Measurements from ENCODE around the gene PDE6C.
A peak's percentile ranks its signal among the peaks of the same experiment; 100 is the strongest.

The PDE6C gene

GRCh38 chr10:93595378-93596161, 16.8 kb upstream of the PDE6C start:
- no peak for DNase-seq

DNA sequence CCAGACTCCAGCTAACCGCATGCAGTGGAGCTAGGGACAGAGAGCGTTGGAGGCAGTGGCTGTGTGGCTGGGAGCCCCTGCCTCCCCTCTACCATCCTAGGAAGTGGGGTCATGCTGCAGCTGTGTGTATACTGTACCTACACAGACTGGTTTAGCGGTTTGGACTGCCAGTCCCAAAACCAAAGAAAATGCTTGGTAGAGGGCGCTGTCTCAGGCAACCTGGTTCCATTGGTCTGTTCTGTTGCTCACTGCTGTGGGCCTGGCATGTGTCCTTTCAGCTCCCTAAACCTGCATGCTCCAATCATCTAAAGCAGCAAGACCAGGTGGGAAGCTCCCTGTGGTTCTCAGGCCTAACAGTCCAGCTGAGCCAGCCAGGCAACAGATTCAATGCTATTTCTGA, 15.8 kb upstream of the PDE6C start:
- DNase-seq, result no peak

GRCh38 chr10:93597075-93597599, 15.2 kb upstream of the PDE6C start:
- no peak for DNase-seq

DNA sequence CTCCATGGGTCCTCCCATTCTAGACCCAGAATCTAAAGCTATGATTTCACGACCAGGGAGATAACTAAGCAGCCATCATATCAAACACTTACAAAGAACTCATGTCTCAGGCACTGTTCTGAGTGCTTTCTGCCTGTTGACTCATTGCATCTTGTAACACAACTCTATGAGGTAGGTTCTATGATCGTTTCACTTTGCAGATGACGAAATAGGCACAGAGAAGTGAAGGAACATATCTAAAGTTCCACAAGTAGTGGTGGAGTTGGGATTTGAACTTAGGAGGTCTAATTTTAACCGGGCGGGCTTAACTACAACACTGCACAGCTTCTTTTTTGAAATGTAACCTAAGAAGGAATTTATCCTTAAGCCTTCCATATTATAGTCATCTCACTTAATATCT, 14.2 kb upstream of the PDE6C start:
- no peak for DNase-seq

DNA sequence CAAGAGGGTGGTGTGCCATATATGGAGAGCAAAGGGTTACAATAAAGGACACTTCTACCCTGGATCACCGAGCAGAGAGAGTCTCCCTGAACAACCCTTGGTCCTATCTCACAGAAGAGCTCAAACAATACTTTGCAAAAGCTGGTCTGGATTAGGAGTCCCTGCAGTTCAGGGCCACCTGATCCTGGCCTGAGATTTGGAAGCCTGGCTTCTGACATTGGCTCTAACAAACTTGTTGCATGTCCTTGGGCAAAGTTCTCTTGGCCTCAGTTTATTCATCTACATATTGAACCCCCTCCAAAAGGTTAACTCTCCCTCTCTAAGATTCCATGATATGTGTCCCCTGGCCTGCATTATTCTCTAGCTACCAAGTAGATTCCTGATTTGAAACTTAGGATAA, 13.0 kb upstream of the PDE6C start:
- DNase-seq, result no peak

GRCh38 chr10:93599778-93600177, 12.6 kb upstream of the PDE6C start:
- no peak for DNase-seq

DNA sequence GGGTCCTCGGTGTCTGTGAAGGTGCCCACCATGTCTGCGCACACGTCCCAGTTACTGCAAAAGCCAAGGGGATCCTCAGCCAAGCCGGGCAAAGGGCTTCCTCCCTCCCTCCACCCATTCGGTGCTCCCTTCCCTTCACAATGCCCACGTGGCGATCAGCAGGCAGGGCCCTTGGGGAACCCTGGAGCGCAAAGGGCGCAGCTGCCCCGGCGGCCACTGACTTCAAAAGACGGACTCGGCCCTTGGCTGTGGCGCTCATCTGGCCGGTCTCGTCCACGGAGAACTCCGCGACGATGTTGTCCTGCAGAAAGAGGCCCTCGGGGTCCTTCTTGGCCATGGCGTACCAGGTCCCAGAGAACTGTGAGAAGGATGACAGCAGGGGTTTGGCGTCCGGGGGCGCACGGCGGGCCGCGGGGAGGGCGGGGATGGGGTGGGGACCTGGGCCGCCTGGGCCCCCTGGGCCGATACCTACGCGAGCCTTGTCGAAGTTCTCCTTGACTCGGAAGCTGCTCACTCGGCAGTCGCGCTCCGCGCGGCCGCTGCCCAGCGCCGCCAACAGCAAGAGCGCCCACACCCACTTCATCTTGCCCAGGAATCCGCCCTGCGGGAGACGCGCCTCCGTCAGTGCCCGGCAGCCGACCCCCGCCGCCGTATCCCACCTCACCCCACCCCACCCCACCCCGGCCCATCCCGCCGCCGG, 11.7 kb upstream of the PDE6C start:
- no peak for DNase-seq

- no peak for DNase-seq
These were observed 11.1 kb upstream of the PDE6C start, which contains the start of gene RBP4 for GRCh38 chr10:93601146-93601773. RBP4 (minus strand) TSS chr10:93601235; CDS start chr10:93601028, 207 bp downstream.

- no peak for DNase-seq
These were observed 10.6 kb upstream of the PDE6C start for GRCh38 chr10:93601774-93602162.

GRCh38 chr10:93603023-93603422, 9.3 kb upstream of the PDE6C start:
- no peak for DNase-seq

- DNase-seq, result peak in 1 of 2 experiments; percentile 12
These were observed 8.2 kb upstream of the PDE6C start for GRCh38 chr10:93604146-93604545.

GRCh38 chr10:93608421-93608820, 3.9 kb upstream of the PDE6C start:
- no peak for DNase-seq

- no peak for DNase-seq
These were observed 789 bp downstream of the PDE6C start for GRCh38 chr10:93613126-93613525.

DNA sequence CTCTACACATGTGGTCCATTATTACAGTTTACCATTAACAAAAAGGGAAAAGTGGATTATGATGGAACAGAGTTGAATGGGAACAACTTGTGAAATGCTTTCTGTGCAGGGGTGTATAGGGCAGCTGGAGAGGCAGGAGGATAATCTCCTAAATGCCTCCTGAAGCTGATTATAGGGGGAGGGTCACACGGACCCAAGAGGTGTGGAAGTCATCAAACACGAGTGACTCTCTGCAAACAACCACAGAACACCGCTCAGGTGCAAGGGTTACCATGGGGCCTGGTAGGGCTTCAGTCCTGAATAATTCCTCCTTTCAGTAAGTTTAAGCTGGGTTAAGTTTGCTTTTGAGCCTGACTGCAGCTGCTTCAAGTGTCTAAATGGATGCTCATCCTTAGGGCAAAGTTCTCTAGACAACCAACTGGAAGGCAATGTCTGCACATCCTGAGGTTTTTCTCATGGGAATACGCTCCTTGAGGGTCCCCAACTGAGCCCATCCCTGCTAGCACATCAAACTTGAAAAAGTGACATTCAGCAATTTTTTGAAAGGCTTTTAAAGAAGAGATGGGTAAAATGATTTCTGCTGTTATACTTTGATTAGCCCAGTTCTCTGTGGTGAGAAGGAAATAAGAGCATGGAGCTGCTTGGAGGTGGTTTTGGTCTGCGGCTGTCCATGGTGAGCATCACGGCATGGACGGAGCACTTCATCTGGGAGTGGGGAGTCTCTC, 1.9 kb downstream of the PDE6C start:
- no peak for DNase-seq

- peak in 1 of 2 experiments; percentile 20 for DNase-seq
These were observed 3.4 kb downstream of the PDE6C start for GRCh38 chr10:93615576-93616235.

GRCh38 chr10:93620925-93621324, 8.6 kb downstream of the PDE6C start:
- DNase-seq, result no peak

DNA sequence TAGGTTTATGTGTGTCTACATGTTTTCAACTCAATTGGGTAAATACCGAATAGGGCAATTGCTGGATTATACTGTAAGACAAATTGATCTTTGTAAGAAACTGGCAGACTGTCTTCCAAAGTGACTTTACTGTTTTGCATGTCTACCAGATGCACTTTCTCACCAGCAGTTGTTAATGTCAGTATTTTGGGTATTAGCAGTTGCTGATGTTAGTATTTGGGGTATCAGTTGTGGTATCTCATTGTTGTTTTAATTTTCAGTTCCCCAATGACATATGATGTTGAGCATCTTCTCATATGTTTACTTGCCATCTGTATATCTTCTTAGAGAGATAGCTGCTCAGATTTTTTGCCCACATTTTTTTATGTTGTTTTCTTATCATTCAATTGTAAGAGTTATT, 10.6 kb downstream of the PDE6C start:
- DNase-seq, result no peak

DNA sequence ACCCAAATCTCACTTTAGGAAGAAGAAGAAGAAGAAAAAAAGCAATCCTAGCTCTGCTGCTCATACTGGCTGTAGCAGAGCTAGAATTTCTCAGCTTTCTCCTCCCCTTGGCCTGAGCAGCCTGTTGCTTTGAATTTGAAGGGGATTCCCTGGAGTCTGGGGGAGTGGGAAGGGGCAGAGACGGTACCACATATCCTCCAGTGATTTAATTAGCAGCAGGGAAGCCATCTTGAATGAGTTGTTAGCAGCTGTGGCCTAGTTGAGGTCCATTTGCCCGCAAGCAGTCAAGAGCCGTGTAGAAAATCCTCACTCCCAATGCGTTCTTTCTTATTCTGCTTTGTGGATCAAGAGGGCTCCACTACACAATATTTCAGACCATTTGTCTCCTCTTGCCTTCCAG, 16.5 kb downstream of the PDE6C start:
- DNase-seq, result no peak

- no peak for DNase-seq
These were observed 17.4 kb downstream of the PDE6C start for GRCh38 chr10:93629647-93630305.

GRCh38 chr10:93630625-93631557, 18.6 kb downstream of the PDE6C start:
- DNase-seq, result no peak

DNA sequence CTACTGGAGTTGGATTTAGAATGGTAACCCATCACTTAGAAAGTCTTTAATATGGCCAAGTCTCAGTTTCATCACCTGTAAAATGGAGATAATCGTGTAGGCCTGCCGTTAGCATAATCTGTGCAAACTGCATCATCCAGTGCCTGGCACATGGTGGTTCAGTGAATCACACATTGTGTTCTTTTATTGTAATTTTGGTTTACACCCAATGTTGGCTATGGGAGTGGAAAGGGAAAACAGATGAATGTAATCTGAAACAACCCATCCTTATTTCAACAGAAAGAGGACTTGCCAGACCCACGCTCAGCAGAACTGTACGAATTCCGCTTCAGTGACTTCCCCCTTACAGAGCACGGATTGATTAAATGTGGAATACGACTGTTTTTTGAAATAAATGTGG, 27.5 kb downstream of the PDE6C start:
- DNase-seq, result no peak
